Measurements from ENCODE around the gene ARID1B.

ARID1B gene

DNA sequence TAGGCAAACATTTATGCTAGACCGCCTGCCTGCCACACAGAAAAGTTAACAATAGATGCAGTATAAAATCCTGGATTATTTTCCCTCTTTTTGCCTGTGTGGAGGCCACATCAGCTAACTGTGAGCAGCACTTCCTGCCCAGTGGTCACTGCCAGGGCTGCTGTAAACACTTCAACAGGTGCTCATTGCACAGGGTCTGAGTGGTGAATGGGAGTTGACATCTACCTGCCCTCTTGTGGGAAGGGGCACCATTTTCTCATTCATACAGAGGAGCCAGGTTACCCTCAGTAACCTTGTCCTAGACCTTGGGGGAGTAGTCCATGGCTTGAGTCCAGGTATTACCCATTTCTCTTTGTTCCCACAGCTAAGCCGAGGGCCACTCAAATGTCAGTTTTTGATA lies 310.8 kb downstream of the ARID1B start:
- DNase-seq (ENCODE audit: low read depth): no peak
- TF ChIP-seq, protein P1, sequence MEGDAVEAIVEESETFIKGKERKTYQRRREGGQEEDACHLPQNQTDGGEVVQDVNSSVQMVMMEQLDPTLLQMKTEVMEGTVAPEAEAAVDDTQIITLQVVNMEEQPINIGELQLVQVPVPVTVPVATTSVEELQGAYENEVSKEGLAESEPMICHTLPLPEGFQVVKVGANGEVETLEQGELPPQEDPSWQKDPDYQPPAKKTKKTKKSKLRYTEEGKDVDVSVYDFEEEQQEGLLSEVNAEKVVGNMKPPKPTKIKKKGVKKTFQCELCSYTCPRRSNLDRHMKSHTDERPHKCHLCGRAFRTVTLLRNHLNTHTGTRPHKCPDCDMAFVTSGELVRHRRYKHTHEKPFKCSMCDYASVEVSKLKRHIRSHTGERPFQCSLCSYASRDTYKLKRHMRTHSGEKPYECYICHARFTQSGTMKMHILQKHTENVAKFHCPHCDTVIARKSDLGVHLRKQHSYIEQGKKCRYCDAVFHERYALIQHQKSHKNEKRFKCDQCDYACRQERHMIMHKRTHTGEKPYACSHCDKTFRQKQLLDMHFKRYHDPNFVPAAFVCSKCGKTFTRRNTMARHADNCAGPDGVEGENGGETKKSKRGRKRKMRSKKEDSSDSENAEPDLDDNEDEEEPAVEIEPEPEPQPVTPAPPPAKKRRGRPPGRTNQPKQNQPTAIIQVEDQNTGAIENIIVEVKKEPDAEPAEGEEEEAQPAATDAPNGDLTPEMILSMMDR (IDR thresholded peaks at IDR 0.05; ENCODE audit: insufficient read depth, low read depth, low read length, missing control alignments): no peak

DNA sequence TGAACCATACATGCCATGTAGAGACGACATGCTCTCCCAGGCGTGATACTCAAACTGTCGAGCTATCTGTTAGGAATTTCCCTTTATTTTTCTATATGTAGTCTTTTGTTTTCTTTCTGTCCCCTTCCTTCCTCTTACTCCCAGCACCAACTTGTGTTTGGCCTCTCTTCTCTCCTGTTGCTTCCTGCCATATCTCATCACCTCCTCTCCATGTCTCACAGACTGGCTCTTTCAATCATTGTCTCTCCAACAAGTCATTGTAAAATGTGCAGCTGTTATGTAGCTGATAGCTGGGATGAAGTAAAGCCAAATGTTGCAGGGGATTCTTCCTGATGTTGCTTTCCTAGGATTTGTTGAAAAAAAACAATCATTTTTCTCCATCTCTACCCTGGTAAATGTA lies 311.7 kb downstream of the ARID1B start:
- H3K4me3 ChIP-seq (ENCODE audit: low read depth, low read length): no peak overlapping the region
- TF ChIP-seq, protein P1 (IDR thresholded peaks at IDR 0.05; ENCODE audit: insufficient read depth, low read depth, low read length, missing control alignments): no peak
- DNase-seq (ENCODE audit: low read depth): no peak

More for the DNA sequence above, 310.8 kb downstream of the ARID1B start:
- no peak overlapping the region for H3K4me3 ChIP-seq (ENCODE audit: low read depth, low read length)

DNA sequence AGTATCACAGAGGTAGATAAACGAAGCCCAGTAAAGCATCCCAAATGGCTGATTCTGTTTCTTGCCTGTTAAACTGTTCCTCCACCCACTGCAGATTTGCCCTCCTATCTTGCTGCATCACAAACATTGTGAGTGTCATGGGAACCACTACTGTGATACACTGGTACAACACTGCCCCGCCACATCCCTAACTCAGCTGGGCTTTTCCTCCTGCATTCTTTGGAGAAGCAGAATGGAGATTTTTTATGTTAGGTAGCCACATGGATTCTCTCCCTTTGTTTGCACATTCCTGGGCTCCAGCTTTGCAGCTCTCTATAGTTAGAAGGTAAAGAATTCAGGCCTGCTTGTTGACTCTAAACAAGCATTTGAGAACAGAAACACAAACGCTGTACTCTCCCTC lies 312.1 kb downstream of the ARID1B start:
- no peak overlapping the region for H3K4me3 ChIP-seq (ENCODE audit: low read depth, low read length)

DNA sequence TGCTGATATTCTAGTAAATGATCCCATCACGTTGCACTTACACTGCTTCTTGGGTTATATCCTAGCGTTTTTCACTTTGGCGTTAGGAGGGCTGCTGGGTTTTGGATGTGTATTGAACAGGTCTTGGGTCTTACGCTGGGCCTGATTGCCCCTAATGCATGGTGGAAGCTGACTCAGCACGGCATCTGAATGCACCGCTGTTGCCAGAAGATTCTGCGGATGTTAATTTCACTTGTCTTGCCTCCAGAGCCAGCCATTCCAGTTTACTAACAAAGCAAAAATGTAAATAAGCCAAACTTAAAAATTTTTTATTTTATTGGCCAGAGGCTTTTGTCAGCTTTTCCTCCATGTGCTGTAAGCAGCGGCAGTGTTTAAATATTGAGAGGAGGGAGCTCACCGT lies 312.7 kb downstream of the ARID1B start:
- TF ChIP-seq, protein P1 (IDR thresholded peaks at IDR 0.05; ENCODE audit: insufficient read depth, low read depth, low read length, missing control alignments): no peak
- DNase-seq (ENCODE audit: low read depth): no peak

More for the DNA sequence above, 312.1 kb downstream of the ARID1B start:
- TF ChIP-seq, protein P1 (IDR thresholded peaks at IDR 0.05; ENCODE audit: insufficient read depth, low read depth, low read length, missing control alignments): no peak
- no peak for DNase-seq (ENCODE audit: low read depth)

DNA sequence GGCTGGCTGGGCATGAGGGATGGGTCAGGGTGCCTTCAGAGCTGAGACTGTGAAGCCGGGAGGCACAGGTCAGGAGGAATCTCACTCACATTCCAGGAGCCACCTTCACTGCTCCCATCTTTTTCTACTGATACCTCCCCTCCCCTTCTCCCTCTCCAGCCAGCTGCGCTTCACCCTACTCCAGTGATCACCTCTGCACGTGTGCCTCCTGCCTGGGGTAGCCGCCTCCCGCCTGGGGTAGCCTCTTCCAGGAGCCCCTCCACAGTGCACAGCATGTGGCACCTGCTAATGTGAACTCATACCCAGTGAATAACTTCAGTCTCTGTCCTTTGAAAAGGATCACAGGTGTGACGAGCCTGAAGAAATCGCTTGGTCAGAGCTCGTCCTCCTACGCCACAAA lies 313.6 kb downstream of the ARID1B start:
- H3K4me3 ChIP-seq (ENCODE audit: low read depth, low read length): no peak overlapping the region

More for the DNA sequence above, 312.7 kb downstream of the ARID1B start:
- H3K4me3 ChIP-seq (ENCODE audit: low read depth, low read length): no peak overlapping the region

DNA sequence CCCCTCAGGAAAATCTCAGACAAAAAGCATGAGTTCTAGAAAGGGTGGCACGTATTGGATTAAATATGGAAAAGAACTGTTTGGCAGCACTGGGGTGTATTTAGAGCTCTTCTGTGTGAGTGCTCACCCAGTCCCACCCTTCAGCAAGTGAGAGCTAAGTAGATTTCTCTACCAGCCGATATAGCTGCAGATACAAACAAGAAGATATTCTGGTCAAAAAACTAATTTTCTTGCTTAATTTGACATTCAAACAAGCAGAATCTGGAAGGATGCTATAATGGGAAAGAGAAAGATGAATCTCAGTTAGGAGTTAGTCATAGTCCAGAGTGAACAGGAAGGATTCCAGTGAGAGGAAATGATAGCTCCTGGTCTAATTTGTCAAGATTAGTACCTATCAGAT lies 314.1 kb downstream of the ARID1B start:
- TF ChIP-seq, protein P1 (IDR thresholded peaks at IDR 0.05; ENCODE audit: insufficient read depth, low read depth, low read length, missing control alignments): no peak
- H3K4me3 ChIP-seq (ENCODE audit: low read depth, low read length): no peak overlapping the region
- DNase-seq (ENCODE audit: low read depth): no peak

More for the DNA sequence above, 313.6 kb downstream of the ARID1B start:
- DNase-seq (ENCODE audit: low read depth): no peak
- TF ChIP-seq, protein P1 (IDR thresholded peaks at IDR 0.05; ENCODE audit: insufficient read depth, low read depth, low read length, missing control alignments): no peak

DNA sequence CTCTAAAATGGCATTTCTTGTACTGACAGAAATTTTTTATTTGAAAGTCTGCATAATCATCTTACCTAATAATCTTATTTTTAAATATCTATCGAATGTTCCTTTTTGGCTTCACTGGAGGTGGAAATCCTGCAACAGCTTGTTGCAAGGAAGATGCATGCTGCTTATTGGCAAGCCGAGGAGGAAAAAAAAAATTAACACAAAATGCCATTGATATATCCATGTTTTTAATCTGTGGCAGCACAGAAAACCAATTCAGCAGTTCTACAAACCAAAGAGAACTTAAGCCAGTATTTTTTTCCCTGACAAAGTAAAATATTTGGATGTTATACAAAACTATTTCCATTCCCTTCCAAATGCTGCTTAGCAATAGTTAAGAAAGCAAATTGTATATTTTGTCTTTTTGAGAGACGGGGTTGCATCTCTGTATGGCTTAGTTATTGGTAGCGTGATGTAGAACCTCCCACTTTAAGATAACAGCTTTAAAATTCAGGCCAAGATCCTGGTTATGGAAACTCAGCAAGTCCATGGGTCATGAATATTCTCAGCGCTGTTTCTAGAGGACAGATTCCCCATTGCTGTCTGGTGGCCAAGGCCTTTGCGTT lies 314.8 kb downstream of the ARID1B start:
- H3K4me3 ChIP-seq (ENCODE audit: low read depth, low read length): no peak overlapping the region
- TF ChIP-seq, protein P1 (IDR thresholded peaks at IDR 0.05; ENCODE audit: insufficient read depth, low read depth, low read length, missing control alignments): no peak
- DNase-seq (ENCODE audit: low read depth): no peak
